ENCODE results near the gene MPHOSPH9.
"Not testable (repeated sequence)": the region's sequence is repeated elsewhere in the genome, so short reads cannot be mapped to it uniquely, and the experiment has no call there.

MPHOSPH9 gene

GRCh38 chr12:123251403-123252076 lies 18.6 kb upstream of the MPHOSPH9 start:
- in situ Hi-C loops (cut with HindIII; ENCODE audit: low sequenced_read_pairs) = no loop called here
- DNase-seq (ENCODE audit: low read depth) = no peak
- no peak overlapping the region for H3K4me3 ChIP-seq (ENCODE audit: low read depth, low read length)
- no peak for TF ChIP-seq CTCF (IDR thresholded peaks at IDR 0.05; ENCODE audit: low read depth, low read length, missing control alignments)

GRCh38 chr12:123250471-123251383 lies 17.8 kb upstream of the MPHOSPH9 start:
- H3K4me3 ChIP-seq (ENCODE audit: low read depth, low read length) = no peak overlapping the region
- TF ChIP-seq CTCF (IDR thresholded peaks at IDR 0.05; ENCODE audit: low read depth, low read length, missing control alignments) = no peak
- DNase-seq (ENCODE audit: low read depth) = no peak
- in situ Hi-C loops (cut with HindIII; ENCODE audit: low sequenced_read_pairs) = no loop called here

GRCh38 chr12:123248996-123249741 lies 16.2 kb upstream of the MPHOSPH9 start:
- H3K4me3 ChIP-seq (ENCODE audit: low read depth, low read length); in situ Hi-C loops (cut with HindIII; ENCODE audit: low sequenced_read_pairs); DNase-seq (ENCODE audit: low read depth): not testable (repeated sequence)

GRCh38 chr12:123248129-123248528 lies 15.2 kb upstream of the MPHOSPH9 start:
- DNase-seq (ENCODE audit: low read depth); H3K4me3 ChIP-seq (ENCODE audit: low read depth, low read length); in situ Hi-C loops (cut with HindIII; ENCODE audit: low sequenced_read_pairs): not testable (repeated sequence)

GRCh38 chr12:123245678-123246077 lies 12.7 kb upstream of the MPHOSPH9 start:
- H3K4me3 ChIP-seq (ENCODE audit: low read depth, low read length) = no peak overlapping the region
- DNase-seq (ENCODE audit: low read depth) = no peak
- in situ Hi-C loops (cut with HindIII; ENCODE audit: low sequenced_read_pairs) = no loop called here
- no peak for TF ChIP-seq CTCF (IDR thresholded peaks at IDR 0.05; ENCODE audit: low read depth, low read length, missing control alignments)

GRCh38 chr12:123243671-123244262 lies 10.8 kb upstream of the MPHOSPH9 start:
- no peak for TF ChIP-seq CTCF (IDR thresholded peaks at IDR 0.05; ENCODE audit: low read depth, low read length, missing control alignments)
- DNase-seq (ENCODE audit: low read depth) = no peak
- in situ Hi-C loops (cut with HindIII; ENCODE audit: low sequenced_read_pairs) = no loop called here
- no peak overlapping the region for H3K4me3 ChIP-seq (ENCODE audit: low read depth, low read length)
